PC-9 (cell line): ENCODE data around the gene GORASP1. TPM values are rescaled to one million over a fixed set of nuclear protein-coding genes. Genes with fewer than 3 reads are reported as not detected.

Experiments
- Bru-seq: library from RNA; stranded (reverse); fragments of 400-500 nt; gene quantifications from one replicate; lab custom pipeline; 2021; lab: Mats Ljungman, UMichigan
- BruChase-seq, 2 experiments: library from RNA; stranded (reverse); fragments of 400-500 nt; gene quantifications; one replicate each; lab custom pipeline; 2021; lab: Mats Ljungman, UMichigan
- BruUV-seq: library from RNA; stranded (reverse); fragments of 400-500 nt; replicated peaks from 2 replicates; lab custom pipeline; 2021; lab: Mats Ljungman, UMichigan
- CTCF ChIA-PET: fragments of 300-600 bp; sonication (Branson Sonifier 250); formaldehyde crosslinking; loops from one replicate; lab custom pipeline; 2022; ENCODE audit warnings: antibody characterized with exemption; lab: Charles Lee
- POLR2A ChIA-PET: fragments of 300-600 bp; sonication (Branson Sonifier 250); formaldehyde crosslinking; loops from one replicate; lab custom pipeline; 2022; ENCODE audit warnings: antibody characterized with exemption; ENCODE audit not compliant: unreplicated experiment; lab: Charles Lee
- DNase-seq, 2 experiments: peaks; one replicate each; pipeline versions ENCODE4 v3.0.0 to v3.0.0-alpha.2; 2015 to 2022; ENCODE audit warnings: mixed read lengths in 1 of 2
- H2AFZ ChIP-seq: fragments of 200-600 bp; sonication (generic); 2 replicates; pipeline ENCODE4 v1.8.1; 2017; ENCODE audit warnings: antibody characterized with exemption
- H3F3A ChIP-seq: fragments of 200-600 bp; sonication (generic); 2 replicates; pipeline ENCODE4 v1.8.1; 2017; ENCODE audit warnings: antibody characterized with exemption, mild to moderate bottlenecking, low read depth; ENCODE audit not compliant: insufficient read depth
- H3K27ac ChIP-seq: fragments of 200-600 bp; sonication (generic); 2 replicates; pipeline ENCODE4 v1.6.1; 2016; ENCODE audit warnings: mixed run types
- H3K27me3 ChIP-seq: fragments of 200-600 bp; sonication (generic); 2 replicates; pipeline ENCODE4 v1.6.1; 2016; ENCODE audit warnings: low read depth, mixed run types; ENCODE audit not compliant: insufficient read depth
- H3K36me3 ChIP-seq: fragments of 200-600 bp; sonication (generic); 2 replicates; pipeline ENCODE4 v1.6.1; 2016; ENCODE audit warnings: low read depth, mixed run types
- H3K4me1 ChIP-seq: fragments of 200-600 bp; sonication (generic); replicated peaks from 2 replicates; pipeline ENCODE4 v1.6.1; 2016; ENCODE audit warnings: mixed run types; ENCODE audit not compliant: insufficient read depth
- H3K4me2 ChIP-seq: fragments of 200-600 bp; sonication (generic); 2 replicates; pipeline ENCODE4 v1.6.1; 2017; ENCODE audit warnings: mixed run types
- H3K4me3 ChIP-seq: fragments of 200-600 bp; sonication (generic); 2 replicates; pipeline ENCODE4 v1.6.1; 2016; ENCODE audit warnings: mixed run types
- H3K79me2 ChIP-seq: fragments of 200-600 bp; sonication (generic); 2 replicates; pipeline ENCODE4 v1.6.1; 2017; ENCODE audit warnings: low read depth, mixed run types
- H3K9me2 ChIP-seq: fragments of 200-600 bp; sonication (generic); 2 replicates; pipeline ENCODE4 v1.8.1; 2017; ENCODE audit warnings: mild to moderate bottlenecking; ENCODE audit not compliant: insufficient read depth
- H3K9me3 ChIP-seq: fragments of 200-600 bp; sonication (generic); 2 replicates; pipeline ENCODE4 v1.8.1; 2016; ENCODE audit warnings: low read depth; ENCODE audit not compliant: insufficient read depth
- H4K20me1 ChIP-seq: fragments of 200-600 bp; sonication (generic); 2 replicates; pipeline ENCODE4 v1.8.1; 2017; ENCODE audit not compliant: insufficient read depth
- CTCF ChIP-seq: fragments of 200-600 bp; sonication (generic); conservative IDR thresholded peaks from 2 replicates; pipeline ENCODE4 v1.6.1; 2017; ENCODE audit warnings: mixed run types, antibody characterized with exemption, mild to moderate bottlenecking, moderate library complexity
- EZH2 ChIP-seq: fragments of 200-600 bp; sonication (generic); IDR thresholded peaks from 2 replicates; pipeline ENCODE4 v1.8.0; 2017; ENCODE audit warnings: antibody characterized with exemption, low read depth
- intact Hi-C: fragments of 100-400 bp; cut with micrococcal nuclease; formaldehyde crosslinking; loops from one replicate; pipeline ENCODE4 v1.10.0; 2022; ENCODE audit not compliant: unreplicated experiment
- long read RNA-seq: library from polyadenylated mRNA; stranded (forward); transcript quantifications from one replicate; pipeline ENCODE4 v2.0.0, GENCODE V29; 2022
- total RNA-seq: library from RNA; stranded (reverse); gene quantifications from 2 replicates; pipeline ENCODE4 v1.2.3, GENCODE V29; 2021

Gene GORASP1
- total RNA-seq: 43.4 and 44.4 TPM in 2 replicates
- Bru-seq, nascent RNA: percentile 58 among the genes with signal in this experiment
- percentile 74 among the genes with signal in this experiment for BruChase-seq, experiment 1, labeled RNA remaining after a 2-hour chase
- BruChase-seq, experiment 2, labeled RNA remaining after a 6-hour chase: percentile 81 among the genes with signal in this experiment
- long read RNA-seq, transcript GORASP1-201 (9 exons, 3,722 nt): major isoform, 26 of 40 reads
- long read RNA-seq, partial matches to known transcripts: 2 of 40 reads
- long read RNA-seq, other reads (novel, unspliced or antisense): 8 of 40 reads

- intact Hi-C loops: loop anchor here (1.0 to 5.0 kb wide), 4 partner anchors 18 to 75 kb away; no protein-coding TSS in a partner anchor
- H3K79me2 ChIP-seq: peaks cover 27% of the 10 kb centered on the region
- CTCF ChIA-PET: interaction anchor here (1.5 kb wide), 1 partner anchor 18 kb away, joined by 6 read pairs; no protein-coding TSS in a partner anchor
- H3K9me2 ChIP-seq: no peaks in the 10 kb centered on the region
- no peaks in the 10 kb centered on the region for H3K36me3 ChIP-seq
- no peaks in the 10 kb centered on the region for H3K27me3 ChIP-seq
- peak within 1 kb of the TSS; percentile 92 for H3K4me2 ChIP-seq
- no peaks in the 10 kb centered on the region for H3F3A ChIP-seq
- H3K9me3 ChIP-seq: no peaks in the 10 kb centered on the region
- no peak within 1 kb of the TSS for H3K27ac ChIP-seq
- H3K4me3 ChIP-seq: peak within 1 kb of the TSS; percentile 95
- BruUV-seq: no TSS peak
- POLR2A ChIA-PET: interaction anchor here (0.6 kb wide), 3 partner anchors 39 to 70 kb away, joined by 3 to 4 read pairs (median 4); no protein-coding TSS in a partner anchor
- H3K4me1 ChIP-seq: peaks cover 16% of the 10 kb centered on the region
- peak within 1 kb of the TSS; percentile 92 for H2AFZ ChIP-seq
- no peak for TF ChIP-seq CTCF
- TF ChIP-seq EZH2: no peak
- no peaks in the 10 kb centered on the region; the same call in 1 of the 2 replicates for H4K20me1 ChIP-seq
- peak; percentile 64 to 71 for DNase-seq
Measured at GRCh38 chr3:39107388-39108199, at the start of gene GORASP1, which contains the start of gene TTC21A. GORASP1 (minus strand) TSS chr3:39107627; CDS start chr3:39107541, 86 bp downstream. TTC21A (plus strand) TSS chr3:39107680; CDS start chr3:39107838, 158 bp downstream.

GRCh38 chr3:39156421-39156820 is 49.0 kb upstream of the GORASP1 start:
- intact Hi-C loops: no loop called here
- CTCF ChIA-PET: no interaction called here
- no peaks in the 10 kb centered on the region for H3K9me2 ChIP-seq
- no peak for DNase-seq
- no peaks in the 10 kb centered on the region for H3K79me2 ChIP-seq
- H3K4me1 ChIP-seq: peaks cover 7% of the 10 kb centered on the region
- BruUV-seq: no TSS peak
- no peak overlapping the region for H3K4me2 ChIP-seq
- H3K36me3 ChIP-seq: no peaks in the 10 kb centered on the region
- H3K9me3 ChIP-seq: no peaks in the 10 kb centered on the region
- TF ChIP-seq EZH2 (no peak), CTCF (no peak)
- H3K4me3 ChIP-seq: no peak overlapping the region
- POLR2A ChIA-PET: interaction anchor here (0.7 kb wide), 1 partner anchor 33 kb away, joined by 3 read pairs; no protein-coding TSS in a partner anchor
- H3K27ac ChIP-seq: no peak overlapping the region
- no peaks in the 10 kb centered on the region; the same call in 1 of the 2 replicates for H4K20me1 ChIP-seq
- H3K27me3 ChIP-seq: no peaks in the 10 kb centered on the region
- no peak overlapping the region for H2AFZ ChIP-seq
- H3F3A ChIP-seq: peaks cover 12% of the 10 kb centered on the region
